LoVo (cell line): ENCODE measurements around the gene GPX3.

Experiments
- DNase-seq: peaks from one replicate; pipeline ENCODE4 v3.0.0-alpha.2; 2016; ENCODE audit warnings: low spot score

Gene GPX3

GRCh38 chr5:151058301-151058700 lies 37.9 kb downstream of the GPX3 start:
- no peak for DNase-seq

- no peak for DNase-seq
Observed at GRCh38 chr5:151058891-151059489, 38.6 kb downstream of the GPX3 start.

- no peak for DNase-seq
Observed at GRCh38 chr5:151060742-151061141, 40.4 kb downstream of the GPX3 start.

- DNase-seq: no peak
Observed at GRCh38 chr5:151062405-151063141, 42.2 kb downstream of the GPX3 start.

GRCh38 chr5:151063142-151063989 lies 43.0 kb downstream of the GPX3 start:
- DNase-seq: no peak

- DNase-seq: no peak
Observed at GRCh38 chr5:151064916-151065499, 44.6 kb downstream of the GPX3 start.

- no peak for DNase-seq
Observed at GRCh38 chr5:151065609-151066008, 45.2 kb downstream of the GPX3 start.

- DNase-seq: no peak
Observed at GRCh38 chr5:151066920-151067319, 46.5 kb downstream of the GPX3 start.

GRCh38 chr5:151067632-151068432 lies 47.4 kb downstream of the GPX3 start:
- DNase-seq: no peak

GRCh38 chr5:151068433-151069197 lies 48.2 kb downstream of the GPX3 start:
- DNase-seq: no peak

- DNase-seq: no peak
Observed at GRCh38 chr5:151070449-151070848, 50.1 kb downstream of the GPX3 start.

- DNase-seq: no peak
Observed at GRCh38 chr5:151071021-151071420, 50.6 kb downstream of the GPX3 start.

GRCh38 chr5:151071848-151072629 lies 51.6 kb downstream of the GPX3 start:
- DNase-seq: no peak

- no peak for DNase-seq
Observed at GRCh38 chr5:151072630-151073025, 52.2 kb downstream of the GPX3 start.

GRCh38 chr5:151073280-151073679 lies 52.9 kb downstream of the GPX3 start:
- no peak for DNase-seq

GRCh38 chr5:151074557-151074956 lies 54.2 kb downstream of the GPX3 start:
- DNase-seq: no peak

GRCh38 chr5:151075698-151076331 lies 55.4 kb downstream of the GPX3 start:
- DNase-seq: peak; percentile 25

GRCh38 chr5:151076616-151077015 lies 56.2 kb downstream of the GPX3 start:
- DNase-seq: no peak

GRCh38 chr5:151077419-151077818 lies 57.0 kb downstream of the GPX3 start:
- no peak for DNase-seq

- no peak for DNase-seq
Observed at GRCh38 chr5:151077967-151078366, 57.6 kb downstream of the GPX3 start.
